ENCODE measurements around the gene METTL15.

- TF ChIP-seq CTCF (IDR thresholded peaks at IDR 0.05) (no peak), EZH2phosphoT487 (IDR thresholded peaks at IDR 0.05) (no peak), EZH2 (IDR thresholded peaks at IDR 0.05) (no peak)
Observed at GRCh38 chr11:28071305-28071704, 36.9 kb upstream of the METTL15 start.

Measured in neural progenitor cell (in vitro differentiated cells).